HEK293 (cell line): ENCODE measurements around the gene PHAX.
"Not testable (repeated sequence)": the region's sequence is repeated elsewhere in the genome, so short reads cannot be mapped to it uniquely, and the experiment has no call there.

Experiments used
- CTCF ChIA-PET: fragments of 350-600 bp; formaldehyde crosslinking; extraction: SDS; loops from one replicate; lab custom pipeline; 2021; ENCODE audit warnings: antibody characterized with exemption; lab: Yijun Ruan, JAX
- POLR2A ChIA-PET: fragments of 300-600 bp; formaldehyde crosslinking; extraction: SDS; loops from one replicate; lab custom pipeline; 2020; ENCODE audit warnings: antibody characterized with exemption, inconsistent platforms; lab: Yijun Ruan, JAX
- H3K27ac ChIP-seq: fragments of 200-500 bp; sonication (Bioruptor generic); 2 replicates; pipeline ENCODE4 v1.5.1; 2014; ENCODE audit warnings: low read depth, low read length, control low read depth, inconsistent platforms; ENCODE audit errors: extremely low read depth
- H3K36me3 ChIP-seq, 2 experiments: fragments of 200-500 bp in 1 of 2; sonication (Bioruptor generic) in 1 of 2; 1 replicate in 1 of 2; 2 replicates in 1 of 2; pipeline ENCODE4 v1.5.1; 2014 to 2017; ENCODE audit warnings: inconsistent platforms in 2 of 2, low read length in 2 of 2; ENCODE audit not compliant: control insufficient read depth in 2 of 2, insufficient read depth in 1 of 2
- H3K4me1 ChIP-seq: fragments of 200-500 bp; sonication (Bioruptor generic); 2 replicates; pipeline ENCODE4 v1.5.1; 2014; ENCODE audit warnings: mild to moderate bottlenecking, low read length, inconsistent platforms; ENCODE audit not compliant: control insufficient read depth, insufficient read depth
- H3K4me3 ChIP-seq: 2 replicates; pipeline ENCODE4 v1.5.1; 2011; ENCODE audit warnings: low read depth, mild to moderate bottlenecking, control low read depth, low read length, moderate library complexity
- H3K9me3 ChIP-seq: fragments of 200-500 bp; sonication (Bioruptor generic); 2 replicates; pipeline ENCODE4 v1.5.1; 2014; ENCODE audit warnings: low read depth, low read length, inconsistent platforms; ENCODE audit not compliant: control insufficient read depth, insufficient read depth
- BCL11A ChIP-seq: fragments of 450-650 bp; formaldehyde crosslinking; IDR thresholded peaks from 2 replicates; pipeline ENCODE4 v1.5.1; 2016; ENCODE audit warnings: low read depth, missing biosample characterization, missing genetic modification characterization
- FEZF1 ChIP-seq: fragments of 450-650 bp; formaldehyde crosslinking; IDR thresholded peaks from 2 replicates; pipeline ENCODE4 v1.5.1; 2016; ENCODE audit warnings: missing biosample characterization, missing genetic modification characterization
- HOXC10 ChIP-seq: sonication (generic); formaldehyde crosslinking; IDR thresholded peaks from 2 replicates; pipeline ENCODE4 v1.8.1; 2023; ENCODE audit warnings: mild to moderate bottlenecking, missing genetic modification reagents
- SALL2 ChIP-seq: fragments of 450-650 bp; formaldehyde crosslinking; IDR thresholded peaks from 2 replicates; pipeline ENCODE4 v1.5.0; 2017; ENCODE audit warnings: missing biosample characterization, mild to moderate bottlenecking, missing genetic modification characterization, borderline replicate concordance
- SCRT2 ChIP-seq: fragments of 450-650 bp; formaldehyde crosslinking; IDR thresholded peaks from 2 replicates; pipeline ENCODE4 v1.5.1; 2016; ENCODE audit warnings: missing biosample characterization, missing genetic modification characterization
- ZNF23 ChIP-seq: fragments of 450-650 bp; formaldehyde crosslinking; IDR thresholded peaks from 2 replicates; pipeline ENCODE4 v1.5.1; 2016; ENCODE audit warnings: missing biosample characterization, missing genetic modification characterization, borderline replicate concordance
- ZNF416 ChIP-seq: fragments of 450-650 bp; formaldehyde crosslinking; IDR thresholded peaks from 2 replicates; pipeline ENCODE4 v1.5.1; 2016; ENCODE audit warnings: missing biosample characterization, missing genetic modification characterization
- ZNF670 ChIP-seq: fragments of 450-650 bp; formaldehyde crosslinking; IDR thresholded peaks from 2 replicates; pipeline ENCODE4 v1.5.1; 2016; ENCODE audit warnings: missing biosample characterization, missing genetic modification characterization, low read depth
- ZNF701 ChIP-seq: fragments of 450-650 bp; formaldehyde crosslinking; IDR thresholded peaks from 2 replicates; pipeline ENCODE4 v1.5.1; 2016; ENCODE audit warnings: missing biosample characterization, missing genetic modification characterization
- ZNF768 ChIP-seq: fragments of 450-650 bp; formaldehyde crosslinking; IDR thresholded peaks from 2 replicates; pipeline ENCODE4 v1.5.1; 2018; ENCODE audit warnings: missing biosample characterization, mild to moderate bottlenecking, missing genetic modification characterization
- ZNF791 ChIP-seq: fragments of 450-650 bp; formaldehyde crosslinking; IDR thresholded peaks from 2 replicates; pipeline ENCODE4 v1.5.1; 2016; ENCODE audit warnings: missing biosample characterization, missing genetic modification characterization
- TF ChIP-seq, protein P1 (sequence below): fragments of 450-650 bp; formaldehyde crosslinking; IDR thresholded peaks from 2 replicates; pipeline ENCODE4 v1.5.1; 2016; ENCODE audit warnings: missing biosample characterization, missing genetic modification characterization, borderline replicate concordance
- TF ChIP-seq, protein P2 (sequence below): IDR thresholded peaks from 2 replicates; pipeline ENCODE4 v1.6.1; 2011; ENCODE audit warnings: mild to moderate bottlenecking, low read depth, low read length, borderline replicate concordance
- TF ChIP-seq, protein P3 (sequence below): fragments of 450-650 bp; formaldehyde crosslinking; IDR thresholded peaks from 2 replicates; pipeline ENCODE4 v1.5.1; 2016; ENCODE audit warnings: missing biosample characterization, missing genetic modification characterization

PHAX gene

DNA sequence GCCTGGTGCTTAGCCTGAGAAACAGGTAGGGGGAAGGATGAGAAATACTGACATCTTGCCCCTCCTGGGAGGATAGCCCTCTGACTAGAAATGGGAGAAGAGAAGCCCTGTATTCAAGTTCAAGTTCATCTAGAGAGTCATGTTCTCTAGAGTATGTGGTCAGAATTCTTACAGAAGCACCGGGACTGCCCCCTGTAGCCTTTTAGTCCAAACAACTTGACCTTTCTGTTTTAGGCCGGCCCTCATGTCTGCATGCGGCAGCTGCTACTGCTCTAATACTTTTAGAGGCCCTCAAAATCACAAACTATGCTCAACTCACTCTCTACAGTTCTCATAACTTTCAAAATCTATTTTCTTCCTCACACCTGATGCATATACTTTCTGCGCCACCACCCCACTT, 47.7 kb downstream of the PHAX start:
- ChIA-PET POLR2A (no interaction called here), CTCF (interaction anchor here (2.0 kb wide), 1 partner anchor 10 kb away, joined by 4 read pairs; no protein-coding TSS in a partner anchor)
- no peaks in the 10 kb centered on the region for H3K36me3 ChIP-seq
- no peak for TF ChIP-seq BCL11A (tag by site-specific recombination)
- TF ChIP-seq, protein P1, sequence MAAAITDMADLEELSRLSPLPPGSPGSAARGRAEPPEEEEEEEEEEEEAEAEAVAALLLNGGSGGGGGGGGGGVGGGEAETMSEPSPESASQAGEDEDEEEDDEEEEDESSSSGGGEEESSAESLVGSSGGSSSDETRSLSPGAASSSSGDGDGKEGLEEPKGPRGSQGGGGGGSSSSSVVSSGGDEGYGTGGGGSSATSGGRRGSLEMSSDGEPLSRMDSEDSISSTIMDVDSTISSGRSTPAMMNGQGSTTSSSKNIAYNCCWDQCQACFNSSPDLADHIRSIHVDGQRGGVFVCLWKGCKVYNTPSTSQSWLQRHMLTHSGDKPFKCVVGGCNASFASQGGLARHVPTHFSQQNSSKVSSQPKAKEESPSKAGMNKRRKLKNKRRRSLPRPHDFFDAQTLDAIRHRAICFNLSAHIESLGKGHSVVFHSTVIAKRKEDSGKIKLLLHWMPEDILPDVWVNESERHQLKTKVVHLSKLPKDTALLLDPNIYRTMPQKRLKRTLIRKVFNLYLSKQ (tag by site-specific recombination) = no peak
- TF ChIP-seq HOXC10 (CRISPR knock-in tag) = no peak
- H3K4me3 ChIP-seq = no peak overlapping the region
- H3K27ac ChIP-seq = no peak overlapping the region
- H3K9me3 ChIP-seq = no peaks in the 10 kb centered on the region
- H3K4me1 ChIP-seq = no peaks in the 10 kb centered on the region

DNA sequence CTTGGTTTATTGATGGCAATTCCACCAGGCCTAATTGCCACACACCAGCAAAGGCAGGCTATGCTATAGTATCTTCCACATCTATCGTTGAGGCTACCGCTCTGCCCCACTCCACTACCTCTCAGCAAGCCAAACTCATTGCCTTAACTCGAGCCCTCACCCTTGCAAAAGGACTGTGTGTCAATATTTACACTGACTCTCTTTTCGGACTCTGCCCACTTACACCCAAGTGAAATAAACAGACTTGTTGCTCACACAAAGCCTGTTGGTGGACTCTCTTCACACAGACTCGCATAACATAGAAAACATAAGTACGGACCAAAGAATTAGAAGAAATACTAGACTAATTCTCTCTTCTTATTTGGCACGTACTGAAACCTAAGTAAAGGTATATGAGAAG, 48.3 kb downstream of the PHAX start:
- CTCF ChIA-PET = interaction anchor here (0.6 to 2.0 kb wide), 3 partner anchors 9 to 90 kb away, joined by 3 to 4 read pairs (median 3); partner anchors contain the start of gene PHAX
- H3K36me3 ChIP-seq, H3K9me3 ChIP-seq, POLR2A ChIA-PET, H3K4me3 ChIP-seq: not testable (repeated sequence)
- 0 out of 2 replicates have a peak, but pooled peaks have one; percentile 27 for TF ChIP-seq FEZF1
- TF ChIP-seq SCRT2 (tag by site-specific recombination) = peak; percentile 59; the same call in 1 of the 2 replicates
- TF ChIP-seq, all 188 proteins: peak for 2; not testable (repeated sequence) for 186
- H3K27ac ChIP-seq, H3K4me1 ChIP-seq: not testable (repeated sequence)

DNA sequence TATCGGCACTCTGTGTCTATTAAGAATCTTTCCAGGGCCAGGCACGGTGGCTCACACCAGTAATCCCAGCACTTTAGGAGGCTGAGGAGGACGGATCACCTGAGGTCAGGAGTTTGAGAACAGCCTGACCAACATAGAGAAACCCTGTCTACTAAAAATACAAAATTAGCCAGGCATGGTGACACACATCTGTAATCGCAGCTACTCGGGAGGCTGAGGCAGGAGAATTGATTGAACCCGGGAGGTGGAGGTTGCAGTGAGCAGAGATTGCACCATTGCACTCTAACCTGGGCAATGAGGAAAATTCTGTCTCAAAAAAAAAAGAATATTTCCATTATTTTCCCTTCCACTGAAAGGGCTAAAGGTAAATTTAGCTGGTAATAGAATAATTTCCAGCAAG, 49.0 kb downstream of the PHAX start:
- POLR2A ChIA-PET, H3K36me3 ChIP-seq, H3K4me3 ChIP-seq, H3K27ac ChIP-seq, H3K4me1 ChIP-seq, H3K9me3 ChIP-seq: not testable (repeated sequence)
- CTCF ChIA-PET = interaction anchor here (0.6 to 2.0 kb wide), 4 partner anchors 9 to 1081 kb away, joined by 3 to 4 read pairs (median 3); partner anchors contain the start of gene PHAX

DNA sequence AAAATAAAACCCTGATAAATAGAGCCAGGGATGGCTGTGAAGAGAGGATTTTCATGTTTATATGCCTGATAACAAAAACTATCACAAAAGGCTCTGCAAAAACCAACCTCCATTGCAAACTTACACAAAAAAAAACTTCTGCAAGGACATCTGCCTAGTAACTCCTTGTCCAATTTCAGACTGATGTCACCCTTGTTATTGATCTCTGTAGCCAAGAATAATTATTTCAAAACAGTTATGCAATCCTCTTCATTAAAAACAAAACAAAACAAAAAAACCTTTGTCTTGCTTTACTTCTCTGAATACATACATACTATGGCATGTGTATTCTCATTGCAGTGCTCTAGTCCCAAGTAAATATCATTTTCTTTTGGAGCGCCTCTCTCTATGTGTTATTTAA, 49.7 kb downstream of the PHAX start:
- Histone ChIP-seq H3K4me1 (no peaks in the 10 kb centered on the region), H3K36me3 (no peaks in the 10 kb centered on the region), H3K9me3 (no peaks in the 10 kb centered on the region), H3K4me3 (no peak overlapping the region), H3K27ac (no peak overlapping the region)
- ChIA-PET POLR2A (interaction anchor here (1.3 kb wide), 1 partner anchor 9 kb away, joined by 3 read pairs; no protein-coding TSS in a partner anchor), CTCF (interaction anchor here (1.3 to 2.0 kb wide), 2 partner anchors 8 to 130 kb away, joined by 4 to 5 read pairs; no protein-coding TSS in a partner anchor)
- TF ChIP-seq, protein P2, sequence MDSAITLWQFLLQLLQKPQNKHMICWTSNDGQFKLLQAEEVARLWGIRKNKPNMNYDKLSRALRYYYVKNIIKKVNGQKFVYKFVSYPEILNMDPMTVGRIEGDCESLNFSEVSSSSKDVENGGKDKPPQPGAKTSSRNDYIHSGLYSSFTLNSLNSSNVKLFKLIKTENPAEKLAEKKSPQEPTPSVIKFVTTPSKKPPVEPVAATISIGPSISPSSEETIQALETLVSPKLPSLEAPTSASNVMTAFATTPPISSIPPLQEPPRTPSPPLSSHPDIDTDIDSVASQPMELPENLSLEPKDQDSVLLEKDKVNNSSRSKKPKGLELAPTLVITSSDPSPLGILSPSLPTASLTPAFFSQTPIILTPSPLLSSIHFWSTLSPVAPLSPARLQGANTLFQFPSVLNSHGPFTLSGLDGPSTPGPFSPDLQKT = no peak
- TF ChIP-seq ZNF416 = no peak
- TF ChIP-seq ZNF23 = no peak
- no peak for TF ChIP-seq BCL11A (tag by site-specific recombination)
- no peak for TF ChIP-seq ZNF768 (tag by site-specific recombination)
- no peak for TF ChIP-seq SALL2 (tag by site-specific recombination)
- TF ChIP-seq ZNF670 (tag by site-specific recombination) = no peak
- TF ChIP-seq ZNF701 = no peak
- TF ChIP-seq, protein P3, sequence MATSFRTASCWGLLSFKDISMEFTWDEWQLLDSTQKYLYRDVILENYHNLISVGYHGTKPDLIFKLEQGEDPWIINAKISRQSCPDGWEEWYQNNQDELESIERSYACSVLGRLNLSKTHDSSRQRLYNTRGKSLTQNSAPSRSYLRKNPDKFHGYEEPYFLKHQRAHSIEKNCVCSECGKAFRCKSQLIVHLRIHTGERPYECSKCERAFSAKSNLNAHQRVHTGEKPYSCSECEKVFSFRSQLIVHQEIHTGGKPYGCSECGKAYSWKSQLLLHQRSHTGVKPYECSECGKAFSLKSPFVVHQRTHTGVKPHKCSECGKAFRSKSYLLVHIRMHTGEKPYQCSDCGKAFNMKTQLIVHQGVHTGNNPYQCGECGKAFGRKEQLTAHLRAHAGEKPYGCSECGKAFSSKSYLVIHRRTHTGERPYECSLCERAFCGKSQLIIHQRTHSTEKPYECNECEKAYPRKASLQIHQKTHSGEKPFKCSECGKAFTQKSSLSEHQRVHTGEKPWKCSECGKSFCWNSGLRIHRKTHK (tag by site-specific recombination) = no peak
- no peak for TF ChIP-seq ZNF791 (tag by site-specific recombination)
- TF ChIP-seq, all 188 proteins: peak for 0
